ENCODE results near the gene PTDSS2. TPM values are rescaled to one million over a fixed set of nuclear protein-coding genes. Genes with fewer than 3 reads are reported as not detected.

PTDSS2 gene
- total and polyA plus RNA-seq, 8 donors: 11.6 to 264 (median 25.1) TPM

DNA sequence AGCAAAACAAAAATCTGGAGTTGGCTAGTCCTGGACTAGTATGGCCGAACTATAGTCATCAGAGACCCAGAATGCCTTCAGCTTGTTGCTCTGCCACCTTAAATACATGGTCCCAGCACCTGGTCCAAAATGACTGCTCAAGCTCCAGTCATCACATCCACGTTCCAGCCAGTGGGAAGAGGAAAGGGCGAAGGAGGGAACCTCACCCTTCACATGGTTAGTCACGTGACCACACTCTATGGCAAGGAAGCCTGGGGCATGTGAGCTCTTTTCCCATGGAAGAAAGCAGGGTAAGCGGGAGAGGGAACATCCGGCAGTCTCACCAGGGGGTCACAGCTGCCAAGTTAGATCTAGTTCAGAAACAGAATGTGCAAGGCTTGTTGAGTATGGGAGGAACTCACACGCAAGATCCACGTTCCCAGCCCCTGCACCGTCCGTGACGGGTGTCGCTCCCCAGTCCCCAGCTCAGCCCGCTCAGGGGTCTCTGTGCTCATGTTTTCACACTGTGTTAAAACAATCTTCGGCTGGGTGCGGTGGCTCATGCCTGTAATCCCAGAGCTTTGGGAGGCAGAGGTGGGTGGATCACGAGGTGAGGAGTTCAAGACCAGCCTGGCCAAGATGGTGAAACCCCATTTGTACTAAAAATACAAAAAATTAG is 6.4 kb upstream of the PTDSS2 start:
- 78 to 85% (median 81%) methylated on average over 16 of the region's 16 CpGs for WGBS, 5 donors
- TF ChIP-seq, protein P1, sequence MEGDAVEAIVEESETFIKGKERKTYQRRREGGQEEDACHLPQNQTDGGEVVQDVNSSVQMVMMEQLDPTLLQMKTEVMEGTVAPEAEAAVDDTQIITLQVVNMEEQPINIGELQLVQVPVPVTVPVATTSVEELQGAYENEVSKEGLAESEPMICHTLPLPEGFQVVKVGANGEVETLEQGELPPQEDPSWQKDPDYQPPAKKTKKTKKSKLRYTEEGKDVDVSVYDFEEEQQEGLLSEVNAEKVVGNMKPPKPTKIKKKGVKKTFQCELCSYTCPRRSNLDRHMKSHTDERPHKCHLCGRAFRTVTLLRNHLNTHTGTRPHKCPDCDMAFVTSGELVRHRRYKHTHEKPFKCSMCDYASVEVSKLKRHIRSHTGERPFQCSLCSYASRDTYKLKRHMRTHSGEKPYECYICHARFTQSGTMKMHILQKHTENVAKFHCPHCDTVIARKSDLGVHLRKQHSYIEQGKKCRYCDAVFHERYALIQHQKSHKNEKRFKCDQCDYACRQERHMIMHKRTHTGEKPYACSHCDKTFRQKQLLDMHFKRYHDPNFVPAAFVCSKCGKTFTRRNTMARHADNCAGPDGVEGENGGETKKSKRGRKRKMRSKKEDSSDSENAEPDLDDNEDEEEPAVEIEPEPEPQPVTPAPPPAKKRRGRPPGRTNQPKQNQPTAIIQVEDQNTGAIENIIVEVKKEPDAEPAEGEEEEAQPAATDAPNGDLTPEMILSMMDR (IDR thresholded peaks at IDR 0.05): no peak
- TF ChIP-seq POLR2AphosphoS5 (IDR thresholded peaks at IDR 0.05): no peak
- no peak for TF ChIP-seq EP300 (IDR thresholded peaks at IDR 0.05)
- TF ChIP-seq POLR2A (IDR thresholded peaks at IDR 0.05): no peak
- intact Hi-C loops (cut with DNase I; ENCODE audit: low total_unique reads): no loop called here
- H3K9me3 ChIP-seq: no peaks in the 10 kb centered on the region
- no peak overlapping the region for H3K4me3 ChIP-seq
- H3K4me1 ChIP-seq: peaks cover 12 to 42% (median 35%) of the 10 kb centered on the region in 4 donors
- no peak overlapping the region for H3K27ac ChIP-seq
- no peaks in the 10 kb centered on the region for H3K36me3 ChIP-seq
- no peak for DNase-seq
- peaks cover 0 to 51% (median 7%) of the 10 kb centered on the region in 3 donors for H3K27me3 ChIP-seq

GRCh38 chr11:444396-445144 is 5.5 kb upstream of the PTDSS2 start:
- H3K4me1 ChIP-seq: peaks cover 20 to 51% (median 43%) of the 10 kb centered on the region in 4 donors
- peaks cover 0 to 47% (median 7%) of the 10 kb centered on the region in 3 donors for H3K27me3 ChIP-seq
- no peak overlapping the region for H3K4me3 ChIP-seq
- 23 to 28% (median 24%) methylated on average over 12 of the region's 12 CpGs for WGBS, 5 donors
- no peaks in the 10 kb centered on the region for H3K36me3 ChIP-seq
- no peak overlapping the region for H3K27ac ChIP-seq
- DNase-seq: peak; percentile 33 to 76
- intact Hi-C loops (cut with DNase I; ENCODE audit: low total_unique reads): no loop called here
- H3K9me3 ChIP-seq: no peaks in the 10 kb centered on the region
- TF ChIP-seq POLR2AphosphoS5 (IDR thresholded peaks at IDR 0.05): no peak
- no peak for TF ChIP-seq EP300 (IDR thresholded peaks at IDR 0.05)
- TF ChIP-seq, protein P1 (IDR thresholded peaks at IDR 0.05): no peak
- no peak for TF ChIP-seq POLR2A (IDR thresholded peaks at IDR 0.05)

- Histone ChIP-seq H3K27me3 (peaks cover 0 to 33% (median 7%) of the 10 kb centered on the region in 3 donors), H3K27ac (no peak overlapping the region), H3K9me3 (no peaks in the 10 kb centered on the region), H3K4me3 (no peak overlapping the region), H3K4me1 (peaks cover 21 to 50% (median 48%) of the 10 kb centered on the region in 4 donors), H3K36me3 (no peaks in the 10 kb centered on the region)
- DNase-seq: peak in 1 of 2 donors; percentile 54
- WGBS, 5 donors: 62 to 69% (median 65%) methylated on average over 13 to 20 of the region's 20 CpGs
- intact Hi-C loops (cut with DNase I; ENCODE audit: low total_unique reads): no loop called here
- no peak for TF ChIP-seq POLR2AphosphoS5 (IDR thresholded peaks at IDR 0.05)
- TF ChIP-seq POLR2A (IDR thresholded peaks at IDR 0.05): no peak
- TF ChIP-seq, protein P1 (IDR thresholded peaks at IDR 0.05): no peak
- no peak for TF ChIP-seq EP300 (IDR thresholded peaks at IDR 0.05)
Measured at GRCh38 chr11:445765-446588, 4.1 kb upstream of the PTDSS2 start.

DNA sequence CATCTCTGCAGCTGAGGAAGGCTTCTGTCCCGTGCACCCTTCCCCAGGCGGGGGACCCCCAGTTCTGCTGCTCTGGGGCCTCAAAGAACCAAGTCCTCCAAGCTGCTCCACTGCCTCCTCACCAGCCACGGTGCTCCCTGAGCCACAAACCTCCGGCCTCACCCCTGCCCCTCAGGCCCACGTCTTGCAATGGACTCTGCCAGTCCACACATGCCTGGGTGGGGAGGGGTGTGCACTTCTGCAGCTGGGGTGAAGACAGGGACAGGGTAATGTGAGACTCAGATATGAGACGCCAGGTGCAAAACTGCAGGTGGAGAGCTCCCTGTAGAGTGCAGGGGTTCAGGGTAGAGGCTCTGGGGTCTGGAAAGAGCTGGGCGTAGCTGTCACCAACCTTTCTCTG is 3.2 kb upstream of the PTDSS2 start:
- TF ChIP-seq, protein P1 (IDR thresholded peaks at IDR 0.05): no peak
- no peak for TF ChIP-seq EP300 (IDR thresholded peaks at IDR 0.05)
- Histone ChIP-seq H3K27ac (no peak overlapping the region), H3K9me3 (no peaks in the 10 kb centered on the region), H3K27me3 (peaks cover 0 to 24% (median under 1%) of the 10 kb centered on the region in 3 donors), H3K4me1 (peaks cover 25 to 50% (median 48%) of the 10 kb centered on the region in 4 donors), H3K36me3 (no peaks in the 10 kb centered on the region), H3K4me3 (no peak overlapping the region)
- WGBS, 5 donors: 68 to 76% (median 71%) methylated on average over 6 to 7 of the region's 7 CpGs
- peak in 1 of 2 donors; percentile 49 for DNase-seq
- intact Hi-C loops (cut with DNase I; ENCODE audit: low total_unique reads): no loop called here

Data from stomach (tissue), 9 donors.